Fibroblast of the aortic adventitia (primary cell): ENCODE measurements around the gene H6PD. TPM values are rescaled to one million over a fixed set of nuclear protein-coding genes. Genes with fewer than 3 reads are reported as not detected.

Experiments used
- DNase-seq: peaks from one replicate; pipeline ENCODE4 v3.0.0-alpha.2; 2010; ENCODE audit warnings: low read depth
- H3K4me3 ChIP-seq: 2 replicates; pipeline ENCODE4 v1.5.1; 2011; ENCODE audit warnings: low read depth, mild to moderate bottlenecking, control low read depth, low read length, moderate library complexity
- total RNA-seq: library from RNA; depleted of rRNA; stranded (reverse); fragments of >200 nt; gene quantifications from 2 replicates; pipeline ENCODE4 v1.2.3, GENCODE V29; 2012; ENCODE audit warnings: low replicate concordance
- TF ChIP-seq, protein P1 (sequence below): IDR thresholded peaks from 2 replicates; pipeline ENCODE4 v1.5.1; 2011; ENCODE audit warnings: mild to moderate bottlenecking, low read length, control low read depth, inconsistent platforms; ENCODE audit not compliant: insufficient read depth

The H6PD gene
- total RNA-seq, 1 donor = 36.9 TPM

DNA sequence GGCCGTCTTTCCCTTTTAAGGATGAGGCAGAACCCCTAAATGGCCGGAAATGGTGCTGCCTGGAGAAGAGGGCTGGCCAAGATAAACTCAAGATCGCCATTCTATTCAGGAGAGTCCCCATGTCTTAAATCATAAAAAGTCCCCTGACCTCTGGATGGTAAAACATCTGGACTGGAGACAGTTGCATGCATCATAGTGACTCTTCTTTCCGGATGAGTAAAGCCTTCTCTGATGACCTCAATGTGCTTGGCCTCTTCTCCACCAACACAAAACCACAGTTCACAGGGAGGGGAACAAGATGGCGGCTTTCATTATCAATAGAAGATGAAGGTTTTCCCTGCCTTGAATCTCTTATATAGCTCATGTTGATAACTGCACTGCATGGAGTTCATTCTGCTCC, 27.5 kb upstream of the H6PD start:
- peak; percentile 37 for DNase-seq
- H3K4me3 ChIP-seq = no peak overlapping the region
- TF ChIP-seq, protein P1, sequence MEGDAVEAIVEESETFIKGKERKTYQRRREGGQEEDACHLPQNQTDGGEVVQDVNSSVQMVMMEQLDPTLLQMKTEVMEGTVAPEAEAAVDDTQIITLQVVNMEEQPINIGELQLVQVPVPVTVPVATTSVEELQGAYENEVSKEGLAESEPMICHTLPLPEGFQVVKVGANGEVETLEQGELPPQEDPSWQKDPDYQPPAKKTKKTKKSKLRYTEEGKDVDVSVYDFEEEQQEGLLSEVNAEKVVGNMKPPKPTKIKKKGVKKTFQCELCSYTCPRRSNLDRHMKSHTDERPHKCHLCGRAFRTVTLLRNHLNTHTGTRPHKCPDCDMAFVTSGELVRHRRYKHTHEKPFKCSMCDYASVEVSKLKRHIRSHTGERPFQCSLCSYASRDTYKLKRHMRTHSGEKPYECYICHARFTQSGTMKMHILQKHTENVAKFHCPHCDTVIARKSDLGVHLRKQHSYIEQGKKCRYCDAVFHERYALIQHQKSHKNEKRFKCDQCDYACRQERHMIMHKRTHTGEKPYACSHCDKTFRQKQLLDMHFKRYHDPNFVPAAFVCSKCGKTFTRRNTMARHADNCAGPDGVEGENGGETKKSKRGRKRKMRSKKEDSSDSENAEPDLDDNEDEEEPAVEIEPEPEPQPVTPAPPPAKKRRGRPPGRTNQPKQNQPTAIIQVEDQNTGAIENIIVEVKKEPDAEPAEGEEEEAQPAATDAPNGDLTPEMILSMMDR = no peak

DNA sequence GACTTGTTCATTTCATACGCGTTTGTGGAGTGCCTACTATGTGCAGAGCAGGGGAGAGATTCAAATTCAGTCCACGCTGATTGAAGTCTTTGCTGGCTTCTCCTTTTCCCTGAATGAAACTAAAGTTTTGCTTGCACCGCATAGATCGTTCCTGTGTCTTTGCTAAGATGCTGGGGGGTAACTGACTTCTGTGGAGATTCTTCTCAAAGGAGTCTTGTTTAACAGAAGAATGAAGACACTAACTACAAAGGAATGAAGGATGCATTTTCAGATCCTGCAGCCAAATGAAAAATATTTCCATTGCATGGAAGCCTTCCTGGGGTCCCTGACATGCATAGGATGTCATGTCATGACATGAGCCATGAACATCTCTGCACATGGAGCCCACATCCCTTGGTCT, 26.9 kb upstream of the H6PD start:
- TF ChIP-seq, protein P1 = no peak
- no peak overlapping the region for H3K4me3 ChIP-seq
- DNase-seq = no peak

DNA sequence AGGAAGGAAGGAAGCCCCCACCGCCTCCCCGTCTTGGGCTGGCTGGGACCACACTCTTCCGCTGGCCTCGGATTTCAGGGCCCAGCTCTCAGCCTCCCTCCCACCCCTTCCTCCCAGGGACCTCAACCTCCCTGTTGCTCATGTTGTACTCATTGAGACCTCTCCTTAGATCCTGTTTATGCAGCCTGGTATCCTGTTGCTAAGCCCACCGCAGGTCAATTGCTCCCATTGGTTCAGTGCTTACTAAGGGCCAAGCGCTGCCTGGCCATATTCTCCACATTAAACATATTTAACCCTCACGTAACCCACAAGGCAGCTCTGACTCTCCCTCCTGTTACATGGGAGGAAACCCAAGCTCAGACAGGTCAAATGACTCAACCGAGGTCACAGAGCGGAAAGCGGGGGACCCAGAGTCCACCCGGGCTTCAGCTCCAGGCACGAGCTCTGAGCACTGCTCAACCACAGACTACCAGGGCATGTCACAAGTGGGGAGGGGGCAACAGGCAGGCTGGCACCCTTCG, 23.2 kb upstream of the H6PD start:
- TF ChIP-seq, protein P1 = no peak
- no peak for DNase-seq
- no peak overlapping the region for H3K4me3 ChIP-seq

DNA sequence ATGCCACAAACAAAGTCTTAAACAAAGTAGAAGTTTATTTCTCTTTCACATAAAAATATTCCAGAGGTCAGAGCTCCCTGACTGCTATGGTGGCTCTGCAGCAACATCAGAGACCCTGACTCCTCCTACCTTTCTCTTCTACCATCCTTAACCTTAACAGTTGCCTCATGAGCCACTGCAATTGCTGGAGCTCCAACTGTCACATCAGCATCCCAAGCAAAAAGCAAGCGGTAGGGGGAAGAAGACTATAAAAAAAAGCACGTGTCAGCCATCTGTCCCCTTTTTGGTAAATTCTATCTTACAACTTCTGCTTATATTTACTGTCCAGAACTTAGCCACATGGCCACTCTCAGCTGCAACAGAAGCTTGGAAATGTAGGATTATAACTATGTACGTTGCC, 21.8 kb upstream of the H6PD start:
- H3K4me3 ChIP-seq = no peak overlapping the region
- DNase-seq = no peak
- TF ChIP-seq, protein P1 = no peak

DNA sequence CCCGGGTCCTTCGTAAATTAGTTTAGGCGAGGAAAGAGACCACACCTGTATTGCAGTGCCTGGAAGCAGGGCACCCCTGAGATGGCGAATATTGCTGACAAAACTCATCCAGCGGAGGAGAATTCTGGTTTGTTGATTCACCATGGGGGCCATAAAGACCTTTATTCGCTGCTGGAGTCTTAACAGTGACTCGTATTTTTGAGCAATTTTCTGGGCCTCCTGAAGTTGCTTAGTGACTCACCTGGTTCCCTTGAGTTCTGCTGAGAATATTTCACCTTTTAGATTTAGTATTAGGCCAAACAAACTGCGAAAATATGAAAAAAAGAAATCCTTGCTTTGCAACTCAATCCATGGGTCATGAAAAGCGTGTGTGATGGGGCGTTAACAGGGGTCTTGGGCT, 20.6 kb upstream of the H6PD start:
- H3K4me3 ChIP-seq = no peak overlapping the region
- DNase-seq = no peak
- TF ChIP-seq, protein P1 = no peak

GRCh38 chr1:9218917-9219316, 15.7 kb upstream of the H6PD start:
- H3K4me3 ChIP-seq = no peak overlapping the region
- DNase-seq = no peak
- TF ChIP-seq, protein P1 = no peak
